ENCODE results near the gene TMCO1. TPM values are rescaled to one million over a fixed set of nuclear protein-coding genes. Genes with fewer than 3 reads are reported as not detected.
A peak's percentile ranks its signal among the peaks of the same experiment; 100 is the strongest.

Gene TMCO1
- total and polyA plus RNA-seq, 2 experiments from 2014 or later: 134 to 205 TPM

GRCh38 chr1:165699577-165699976 lies 69.1 kb downstream of the TMCO1 start:
- WGBS (ENCODE audit: low lambda C conversion rate, missing lambda C conversion rate): 87% methylated on average over 3 of the region's 3 CpGs
- no peak for DNase-seq (ENCODE audit: low spot score)

GRCh38 chr1:165698761-165699052 lies 70.0 kb downstream of the TMCO1 start:
- Histone ChIP-seq H3K4me3 (peak overlapping the region; percentile 69), H4K20me1 (ENCODE audit: insufficient read depth, poor library complexity, severe bottlenecking) (no peaks in the 10 kb centered on the region), H3K4me1 (ENCODE audit: insufficient read depth) (peaks cover 4% of the 10 kb centered on the region), H3K79me2 (peaks cover 22% of the 10 kb centered on the region), H3K9me2 (replicated peaks; ENCODE audit: insufficient read depth) (no peaks in the 10 kb centered on the region), H2AFZ (peak overlapping the region; percentile 100), H3K27me3 (no peaks in the 10 kb centered on the region), H3K9me3 (ENCODE audit: low read depth) (no peaks in the 10 kb centered on the region), H3K27ac (peak overlapping the region; percentile 99), H3K4me2 (peak overlapping the region; percentile 83), H3K36me3 (replicated peaks; ENCODE audit: insufficient read depth, low read depth) (no peaks in the 10 kb centered on the region)
- no peak for DNase-seq (ENCODE audit: low spot score)
- TF ChIP-seq EZH2 (IDR thresholded peaks at IDR 0.05; ENCODE audit: borderline replicate concordance): no peak
- no peak for TF ChIP-seq EZH2phosphoT487 (IDR thresholded peaks at IDR 0.05; ENCODE audit: low read depth, severe bottlenecking, unreplicated experiment)
- TF ChIP-seq CTCF (IDR thresholded peaks at IDR 0.05; ENCODE audit: poor library complexity): no peak
- 5% methylated on average over 6 of the region's 7 CpGs for WGBS (ENCODE audit: low lambda C conversion rate, missing lambda C conversion rate)

More at GRCh38 chr1:165699577-165699976, 69.1 kb downstream of the TMCO1 start:
- H2AFZ ChIP-seq: no peak overlapping the region
- H3K36me3 ChIP-seq (replicated peaks; ENCODE audit: insufficient read depth, low read depth): no peaks in the 10 kb centered on the region
- H3K79me2 ChIP-seq: peaks cover 16% of the 10 kb centered on the region
- H3K4me3 ChIP-seq: no peak overlapping the region
- no peaks in the 10 kb centered on the region for H3K9me2 ChIP-seq (replicated peaks; ENCODE audit: insufficient read depth)
- no peaks in the 10 kb centered on the region for H3K9me3 ChIP-seq (ENCODE audit: low read depth)
- TF ChIP-seq EZH2 (IDR thresholded peaks at IDR 0.05; ENCODE audit: borderline replicate concordance): no peak
- no peak for TF ChIP-seq CTCF (IDR thresholded peaks at IDR 0.05; ENCODE audit: poor library complexity)
- no peak for TF ChIP-seq EZH2phosphoT487 (IDR thresholded peaks at IDR 0.05; ENCODE audit: low read depth, severe bottlenecking, unreplicated experiment)
- H3K4me2 ChIP-seq: no peak overlapping the region
- H4K20me1 ChIP-seq (ENCODE audit: insufficient read depth, poor library complexity, severe bottlenecking): no peaks in the 10 kb centered on the region
- no peak overlapping the region for H3K27ac ChIP-seq
- no peaks in the 10 kb centered on the region for H3K27me3 ChIP-seq
- peaks cover 4% of the 10 kb centered on the region for H3K4me1 ChIP-seq (ENCODE audit: insufficient read depth)

- WGBS (ENCODE audit: low lambda C conversion rate, missing lambda C conversion rate): 1% methylated on average over 47 of the region's 65 CpGs
- peak within 1 kb of the TSS; percentile 99 for H3K27ac ChIP-seq
- H3K9me2 ChIP-seq (replicated peaks; ENCODE audit: insufficient read depth): no peaks in the 10 kb centered on the region
- peak; percentile 87 for DNase-seq (ENCODE audit: low spot score)
- H3K4me3 ChIP-seq: peak within 1 kb of the TSS; percentile 69
- no peaks in the 10 kb centered on the region for H3K9me3 ChIP-seq (ENCODE audit: low read depth)
- H3K79me2 ChIP-seq: peaks cover 22% of the 10 kb centered on the region
- H4K20me1 ChIP-seq (ENCODE audit: insufficient read depth, poor library complexity, severe bottlenecking): no peaks in the 10 kb centered on the region
- no peaks in the 10 kb centered on the region for H3K27me3 ChIP-seq
- TF ChIP-seq CTCF (IDR thresholded peaks at IDR 0.05; ENCODE audit: poor library complexity): peak; percentile 36
- TF ChIP-seq EZH2 (IDR thresholded peaks at IDR 0.05; ENCODE audit: borderline replicate concordance): no peak
- H3K4me1 ChIP-seq (ENCODE audit: insufficient read depth): peaks cover 4% of the 10 kb centered on the region
- no peaks in the 10 kb centered on the region for H3K36me3 ChIP-seq (replicated peaks; ENCODE audit: insufficient read depth, low read depth)
- peak within 1 kb of the TSS; percentile 100 for H2AFZ ChIP-seq
- H3K4me2 ChIP-seq: peak within 1 kb of the TSS; percentile 83
Observed at GRCh38 chr1:165697881-165698760, 70.5 kb downstream of the TMCO1 start, which contains the start of gene ALDH9A1. TSS of gene ALDH9A1 (minus strand) at chr1:165698562. CDS start at chr1:165698558, 4 bp downstream.

Data from hepatocyte (in vitro differentiated cells).